Stimulated activated CD8-positive, alpha-beta memory T cell treated with anti-CD3 and anti-CD28 coated beads, Interleukin-4, amount 100 ng/mL, for 24 hours (primary cell): ENCODE results near the gene APOBEC3B.
"Not testable (repeated sequence)": the region's sequence is repeated elsewhere in the genome, so short reads cannot be mapped to it uniquely, and the experiment has no call there.

Experiments
- DNase-seq: peaks from one replicate; pipeline ENCODE4 v3.0.0-alpha.2; 2020; ENCODE audit warnings: low read depth

The APOBEC3B gene

DNA sequence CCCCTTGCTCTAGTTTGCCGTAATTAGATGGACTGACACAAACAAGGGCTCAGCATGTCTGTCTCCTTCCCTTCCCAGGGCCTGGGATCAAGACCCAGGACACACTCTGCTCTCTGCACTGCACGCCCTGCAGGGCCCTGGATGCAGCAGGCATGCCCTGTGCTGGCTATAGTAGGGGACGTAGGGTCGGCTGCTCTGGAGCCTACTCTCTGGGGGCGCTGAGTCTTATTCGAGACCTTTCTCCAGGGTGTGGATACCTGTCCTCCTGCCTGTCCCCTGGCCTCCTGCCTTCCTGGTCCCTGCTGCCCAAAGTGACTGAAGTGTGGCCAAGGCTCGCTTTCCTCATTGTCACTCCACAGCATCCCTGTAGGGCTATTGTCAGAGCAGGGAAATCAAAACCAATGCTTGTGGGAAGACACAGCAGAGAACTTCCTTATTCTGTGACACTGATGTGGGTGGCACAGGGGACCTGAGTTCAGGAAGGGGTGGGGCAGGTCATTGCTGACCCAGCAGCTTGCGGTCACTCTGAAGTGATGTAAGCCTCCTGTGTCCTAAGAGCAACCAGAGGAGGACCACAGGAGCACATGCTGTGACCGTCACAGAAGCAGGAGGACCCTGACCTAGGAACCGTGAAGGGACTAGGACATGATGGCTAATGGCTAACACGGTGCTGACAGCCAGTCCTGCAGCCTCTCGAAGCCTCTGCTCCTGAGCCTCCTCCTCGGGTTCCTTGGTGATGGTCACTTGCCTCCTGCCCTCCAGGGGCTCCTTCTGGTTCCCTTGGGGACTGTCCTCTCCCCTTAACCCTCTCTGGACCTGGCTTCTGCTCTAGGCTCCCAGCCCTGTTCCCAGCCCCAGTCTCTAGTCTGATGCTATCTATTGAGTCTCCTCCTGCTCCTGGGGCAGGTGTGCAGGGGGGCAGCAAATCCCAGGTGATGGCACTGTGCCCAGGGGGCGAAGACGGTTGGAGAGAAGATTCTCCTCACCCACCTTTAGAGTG, 14.4 kb upstream of the APOBEC3B start:
- no peak for DNase-seq

DNA sequence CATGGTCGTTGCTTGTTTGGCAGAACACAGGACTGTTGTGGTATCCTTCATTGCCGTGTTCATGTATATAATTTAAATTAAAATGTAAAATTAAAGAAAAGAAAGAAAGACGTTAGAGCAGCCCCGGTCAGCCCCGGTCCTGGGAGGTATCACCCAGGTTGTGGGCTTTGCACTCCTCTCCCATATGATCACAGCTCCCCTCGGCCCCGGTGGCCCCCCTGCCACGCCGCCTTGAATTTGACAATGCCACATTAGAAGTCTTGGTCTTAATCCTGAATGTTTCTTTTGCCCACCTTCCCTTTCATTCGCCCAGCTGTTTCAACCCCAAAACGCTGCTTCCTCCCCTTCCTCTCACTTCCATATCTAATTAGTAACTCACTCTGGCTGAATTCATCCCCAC, 13.3 kb upstream of the APOBEC3B start:
- DNase-seq: no peak

DNA sequence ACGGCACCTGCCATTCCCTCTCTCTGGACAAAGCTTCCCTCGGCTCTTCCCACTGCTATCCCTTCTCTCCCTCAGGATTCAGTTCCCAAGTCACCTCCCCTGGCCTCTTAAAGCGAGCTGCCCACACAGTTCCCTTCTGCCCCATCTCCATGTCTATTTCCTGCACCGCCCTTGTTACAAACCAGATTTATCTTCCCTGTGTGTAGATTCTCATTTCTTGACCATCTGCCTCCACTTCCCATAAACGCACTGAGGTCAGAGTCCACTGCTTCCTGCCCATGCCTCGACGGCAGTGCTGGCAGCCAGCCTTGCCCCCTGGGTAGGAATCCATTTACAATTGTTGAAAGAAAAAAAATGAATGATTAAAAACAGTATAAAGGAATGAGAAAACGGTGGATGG, 11.6 kb upstream of the APOBEC3B start:
- DNase-seq: no peak

DNA sequence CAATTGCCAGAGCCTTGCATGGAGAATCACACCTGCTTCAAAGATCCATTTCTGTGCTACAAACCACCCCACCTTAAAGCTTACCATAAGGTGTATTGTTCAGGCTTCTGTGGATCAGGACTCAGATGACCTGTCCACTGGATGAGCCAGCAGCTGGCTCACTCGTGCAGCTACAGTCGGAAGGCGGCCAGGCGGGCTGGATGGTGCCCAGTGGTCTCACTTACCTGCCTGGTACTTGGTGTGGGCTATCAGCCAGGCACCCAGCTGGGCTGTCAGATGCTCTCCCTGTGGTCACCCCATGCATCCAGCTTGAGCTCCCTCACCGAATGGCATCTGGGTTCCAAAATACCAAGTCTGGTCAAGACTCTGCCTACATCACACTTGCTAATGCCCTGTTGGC, 10.9 kb upstream of the APOBEC3B start:
- no peak for DNase-seq

DNA sequence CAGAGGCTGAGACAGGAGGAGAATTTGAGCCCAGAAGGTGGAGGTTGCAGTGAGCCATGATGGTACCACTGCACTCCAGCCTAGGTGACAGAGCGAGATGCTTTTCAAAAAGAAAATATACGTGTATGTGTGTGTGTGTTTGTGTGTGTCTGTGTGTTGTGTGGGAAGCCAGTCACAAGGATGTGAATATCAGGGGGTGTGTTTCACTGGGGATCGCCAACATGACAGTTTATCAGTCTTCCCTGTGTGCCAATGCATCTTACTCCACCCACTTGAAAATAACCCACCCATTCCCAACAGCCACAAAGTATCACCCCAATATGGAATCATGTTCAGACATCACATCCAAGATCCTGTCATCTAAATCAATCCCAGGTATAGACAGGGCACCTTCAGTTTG, 10.4 kb upstream of the APOBEC3B start:
- DNase-seq: no peak

DNA sequence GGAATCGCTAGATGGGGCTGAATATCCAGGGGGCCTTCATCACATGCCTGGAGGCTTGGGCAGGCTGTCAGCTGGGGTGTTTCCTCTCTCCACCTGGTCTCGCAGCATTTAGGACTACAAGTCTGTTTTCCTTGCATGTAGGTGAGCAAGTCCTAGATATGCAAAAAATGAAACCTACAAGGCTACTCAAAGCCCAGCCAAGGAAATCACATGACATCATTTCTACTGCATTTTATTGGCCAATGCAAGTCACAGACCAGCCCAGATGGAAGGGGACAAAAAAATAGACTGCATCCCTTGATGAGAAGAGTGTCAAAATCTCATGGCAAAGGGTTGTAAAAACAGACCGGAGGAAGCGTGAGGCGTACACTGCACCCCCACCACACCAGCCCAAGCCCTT, 9.6 kb upstream of the APOBEC3B start:
- no peak for DNase-seq

DNA sequence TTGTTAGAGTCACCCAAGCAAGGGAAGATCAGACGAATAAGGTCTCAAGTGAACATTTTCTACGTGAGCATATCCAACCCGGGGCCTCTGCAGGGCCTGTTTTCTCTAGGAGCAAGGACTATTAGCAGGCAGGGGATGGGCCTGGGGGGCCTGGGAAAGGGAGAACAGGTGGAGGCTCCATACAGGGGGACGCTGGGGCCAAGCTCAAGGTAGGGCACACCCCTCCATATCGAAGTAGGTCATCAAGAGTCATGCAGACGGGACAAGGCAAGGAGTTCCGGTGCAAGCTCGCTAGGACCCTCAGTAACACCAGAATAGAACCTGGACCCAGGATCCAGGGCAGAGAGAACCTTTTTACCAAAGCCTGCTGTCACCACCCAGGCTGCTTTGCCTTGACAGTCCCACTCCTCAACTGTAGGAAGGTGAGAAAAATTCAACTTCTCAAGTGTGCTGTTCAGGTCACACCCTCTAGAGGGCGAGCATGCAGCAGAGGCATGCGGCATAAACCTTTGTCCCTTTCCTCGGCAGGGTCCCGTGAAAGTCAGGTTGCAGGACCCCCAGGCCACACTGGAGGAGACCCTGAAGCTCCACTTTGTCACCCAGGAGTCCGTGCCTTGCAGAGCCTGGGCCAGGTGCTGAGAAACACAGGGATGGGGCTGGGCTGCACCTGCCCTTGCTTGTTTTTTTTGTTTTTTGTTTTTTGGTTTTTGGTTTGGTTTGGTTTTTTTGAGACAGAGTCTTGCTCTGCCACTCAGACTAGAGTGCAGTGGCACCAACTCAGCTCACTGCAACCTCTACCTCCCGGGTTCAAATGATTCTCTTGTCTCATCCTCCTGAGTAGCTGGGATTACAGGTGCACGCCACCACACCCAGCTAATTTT, 8.6 kb upstream of the APOBEC3B start:
- peak; percentile 40 for DNase-seq

DNA sequence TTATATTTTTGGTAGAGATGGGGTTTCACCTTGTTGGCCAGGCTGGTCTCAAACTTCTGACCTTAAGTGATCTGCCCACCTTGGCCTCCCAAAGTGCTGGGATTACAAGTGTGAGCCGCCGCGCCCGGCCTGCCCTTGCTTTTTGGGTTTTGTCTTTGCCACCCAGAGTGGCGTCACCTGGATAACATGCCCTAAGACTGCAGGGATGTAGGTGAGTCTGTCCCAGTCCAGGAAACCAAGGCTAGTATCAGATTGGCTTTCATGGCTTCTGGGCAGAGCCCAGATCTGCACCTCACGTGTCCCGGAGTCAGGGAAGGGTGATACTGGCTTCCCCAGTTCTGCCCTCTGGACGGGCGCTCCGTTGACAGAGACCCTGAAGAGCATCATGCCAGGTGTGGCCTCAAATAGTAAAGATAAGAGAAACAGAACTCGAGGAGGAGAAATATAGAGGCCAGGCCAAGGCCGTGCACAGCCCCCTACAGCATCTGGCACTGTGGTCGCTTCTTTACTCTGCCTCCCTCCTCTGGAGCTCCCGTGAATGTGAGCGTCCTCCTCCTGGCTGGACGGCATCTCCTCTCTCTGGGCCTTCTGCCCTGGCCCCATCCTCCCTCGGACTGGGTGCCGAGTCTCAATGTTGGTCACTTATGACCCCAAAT, 7.8 kb upstream of the APOBEC3B start:
- DNase-seq: no peak

DNA sequence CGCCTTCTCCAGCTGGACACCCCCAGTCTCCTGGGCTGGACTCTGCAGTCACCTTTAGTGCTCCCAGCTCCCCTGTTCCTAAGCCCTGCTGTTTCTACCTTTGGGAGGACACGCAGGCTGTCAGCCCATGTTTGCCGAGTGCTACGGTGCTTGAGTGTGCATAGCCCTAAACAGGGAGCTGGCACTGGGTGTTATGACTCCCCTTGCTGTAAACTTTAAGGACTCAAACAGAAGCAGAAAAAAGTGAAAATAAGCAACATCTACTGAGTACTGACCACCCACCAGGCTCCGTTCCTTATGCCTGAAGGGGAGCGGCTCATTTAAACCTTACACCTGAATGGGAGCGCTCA, 7.3 kb upstream of the APOBEC3B start:
- DNase-seq: no peak

DNA sequence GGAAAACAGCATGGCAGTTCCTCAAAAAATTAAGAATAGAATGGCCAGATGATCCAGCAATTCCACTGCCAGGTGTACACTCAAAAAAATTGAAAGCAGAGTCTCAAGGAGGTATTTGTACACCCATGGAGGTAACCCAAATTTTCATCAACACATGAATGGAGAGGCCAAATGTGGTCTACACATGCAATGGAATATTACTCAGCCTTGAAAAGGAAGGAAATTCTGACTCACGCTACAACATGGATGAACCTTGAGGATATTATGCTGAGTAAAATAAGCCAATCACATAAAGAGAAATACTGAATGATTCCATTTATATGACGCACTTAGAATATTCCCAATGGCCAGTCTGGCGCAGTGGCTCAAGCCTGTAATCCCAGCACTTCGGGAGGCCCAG, 4.9 kb upstream of the APOBEC3B start:
- not testable (repeated sequence) for DNase-seq

DNA sequence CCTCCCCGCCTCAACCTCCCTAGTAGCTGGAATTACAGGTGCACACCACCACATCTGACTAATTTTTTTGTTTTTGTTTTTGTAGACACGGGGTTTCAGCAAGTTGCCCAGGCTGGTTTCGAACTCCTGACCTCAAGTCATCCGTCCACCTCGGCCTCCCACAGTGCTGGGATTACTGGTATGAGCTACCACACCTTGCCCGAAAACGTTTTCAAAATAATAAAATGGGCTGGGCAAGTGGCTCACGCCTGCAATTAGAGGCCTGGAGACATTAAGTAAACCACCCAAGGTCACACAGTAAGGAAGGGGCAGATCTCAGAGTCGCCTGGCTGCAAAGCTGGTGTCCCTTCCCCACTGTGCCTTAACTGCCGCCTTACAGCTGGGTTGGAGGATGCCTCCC, 1.6 kb upstream of the APOBEC3B start:
- DNase-seq: not testable (repeated sequence)

DNA sequence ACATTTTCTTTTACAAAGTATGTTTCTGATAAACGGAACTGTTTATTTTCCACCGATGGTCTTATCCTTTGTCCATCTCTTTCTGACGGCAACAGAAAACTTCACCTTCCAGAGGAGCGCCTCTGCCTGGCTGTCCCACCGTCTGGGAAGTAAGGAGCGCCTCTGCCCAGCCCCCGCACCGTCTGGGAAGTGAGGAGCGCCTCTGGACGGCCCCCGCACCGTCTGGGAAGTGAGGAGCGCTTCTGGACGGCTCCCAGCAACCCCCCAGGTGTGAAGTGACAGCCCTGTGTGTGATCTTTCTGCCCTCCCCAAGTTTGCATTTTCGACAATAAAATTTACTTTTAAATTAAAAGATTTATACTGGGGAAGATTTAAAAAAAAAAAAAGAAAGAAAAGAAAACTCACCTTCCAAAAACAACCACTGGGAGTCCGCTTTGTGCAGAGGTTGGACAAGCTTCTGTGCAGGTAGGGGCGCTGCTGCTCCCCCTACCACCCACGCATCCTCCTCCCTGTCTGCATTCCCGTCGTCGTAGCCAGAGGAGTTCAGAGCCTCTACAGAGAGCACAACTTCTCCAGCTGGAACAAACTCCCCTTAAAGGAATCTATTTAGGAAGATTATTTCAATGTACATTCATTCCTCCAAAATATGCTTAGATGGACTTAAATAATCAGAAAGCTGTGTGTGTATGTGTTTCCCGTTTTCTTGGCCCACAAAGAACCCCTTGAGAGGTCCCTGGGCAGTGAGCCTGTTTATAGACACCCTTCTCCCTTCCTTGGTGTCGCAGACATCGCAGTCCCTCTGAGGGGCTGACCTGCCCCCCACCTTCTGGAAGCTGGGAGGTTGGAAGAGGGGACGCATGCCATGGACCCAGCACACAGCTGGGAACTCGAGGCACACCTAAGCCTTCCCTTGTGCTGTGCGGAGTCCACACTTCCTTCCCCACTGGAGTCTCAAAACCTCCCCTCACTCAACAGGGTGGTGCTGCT, 849 bp upstream of the APOBEC3B start:
- DNase-seq: no peak

DNA sequence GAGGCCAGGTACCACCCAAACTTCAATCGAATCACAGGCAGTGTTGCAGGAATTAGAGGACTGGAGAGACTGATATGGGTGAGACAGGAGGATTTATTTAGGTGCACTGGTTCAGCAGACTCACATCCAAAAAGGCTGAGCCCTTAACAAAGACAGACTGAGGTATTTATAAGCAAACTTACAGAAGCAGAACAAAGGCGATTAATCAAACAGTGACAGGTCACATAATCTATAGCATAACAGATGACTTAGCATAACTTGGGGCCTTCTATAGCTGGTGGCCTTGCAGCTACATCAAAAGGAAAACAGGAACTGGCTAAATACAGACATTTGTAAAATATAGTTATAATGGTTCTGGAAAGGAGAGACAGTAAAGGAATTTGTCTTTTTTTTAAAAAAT, 2.1 kb downstream of the APOBEC3B start:
- DNase-seq: no peak

DNA sequence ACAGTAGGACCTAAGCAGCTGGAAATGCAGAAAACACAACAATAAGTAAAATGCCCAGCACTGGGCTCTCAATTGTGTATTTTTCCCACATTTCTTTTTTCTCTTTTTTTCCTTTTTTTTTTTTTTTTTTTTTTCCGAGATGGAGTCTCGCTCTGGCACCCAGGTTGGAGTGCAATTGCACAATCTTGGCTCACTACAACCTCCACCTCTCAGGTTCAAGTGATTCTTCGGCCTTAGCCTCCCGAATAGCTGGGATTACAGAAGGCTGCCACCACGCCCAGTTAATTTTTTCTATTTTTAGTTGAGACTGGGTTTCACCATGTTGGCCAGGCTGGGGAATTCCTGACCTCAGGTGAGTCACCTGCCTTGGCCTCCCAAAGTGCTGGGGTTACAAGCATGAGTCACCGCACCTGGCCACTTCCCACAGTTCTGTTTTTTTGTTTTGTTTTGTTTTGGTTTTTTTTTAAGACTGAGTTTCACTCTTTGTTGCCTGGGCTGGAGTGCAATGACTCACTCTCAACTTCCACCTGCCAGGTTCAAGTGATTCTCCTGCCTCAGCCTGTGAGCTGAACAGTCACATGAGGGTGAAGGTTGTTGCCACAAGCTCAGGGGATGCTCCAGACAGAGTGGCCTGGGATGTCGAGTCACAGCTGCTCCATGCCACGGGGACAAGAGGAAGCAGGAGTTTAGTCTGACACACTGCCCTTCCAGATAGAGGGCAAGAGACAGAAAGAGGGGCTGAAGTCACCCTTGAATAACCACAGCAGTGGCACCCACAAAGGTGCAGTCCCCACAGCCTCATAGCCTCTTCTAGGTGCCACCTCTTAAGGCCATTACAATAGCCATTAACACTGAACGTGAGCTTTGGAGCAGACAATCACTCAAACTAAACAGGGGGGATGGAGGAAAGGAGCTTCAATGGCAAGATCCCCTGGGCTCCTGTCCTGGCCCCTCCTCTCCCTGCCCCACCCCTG, 2.9 kb downstream of the APOBEC3B start:
- DNase-seq: peak; percentile 66

DNA sequence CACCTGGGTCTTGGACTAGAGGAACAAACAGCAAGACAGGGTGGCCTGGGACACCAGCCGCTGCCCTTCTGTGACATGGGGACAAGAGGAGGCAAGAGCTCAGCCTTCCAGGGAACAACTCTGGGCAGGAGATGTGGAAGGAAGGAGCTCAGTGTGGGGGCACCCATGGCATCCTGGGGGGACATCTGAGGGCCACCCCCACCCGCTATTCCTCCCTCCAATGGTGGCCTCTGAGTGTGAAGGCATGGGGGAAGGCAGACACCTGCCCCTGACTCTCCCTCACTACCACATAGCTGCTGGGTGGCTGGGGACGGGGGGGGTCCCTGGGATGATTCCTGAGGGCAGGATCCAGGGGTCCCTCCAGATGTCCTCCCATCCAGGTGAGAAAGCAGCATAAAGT, 4.5 kb downstream of the APOBEC3B start:
- no peak for DNase-seq

DNA sequence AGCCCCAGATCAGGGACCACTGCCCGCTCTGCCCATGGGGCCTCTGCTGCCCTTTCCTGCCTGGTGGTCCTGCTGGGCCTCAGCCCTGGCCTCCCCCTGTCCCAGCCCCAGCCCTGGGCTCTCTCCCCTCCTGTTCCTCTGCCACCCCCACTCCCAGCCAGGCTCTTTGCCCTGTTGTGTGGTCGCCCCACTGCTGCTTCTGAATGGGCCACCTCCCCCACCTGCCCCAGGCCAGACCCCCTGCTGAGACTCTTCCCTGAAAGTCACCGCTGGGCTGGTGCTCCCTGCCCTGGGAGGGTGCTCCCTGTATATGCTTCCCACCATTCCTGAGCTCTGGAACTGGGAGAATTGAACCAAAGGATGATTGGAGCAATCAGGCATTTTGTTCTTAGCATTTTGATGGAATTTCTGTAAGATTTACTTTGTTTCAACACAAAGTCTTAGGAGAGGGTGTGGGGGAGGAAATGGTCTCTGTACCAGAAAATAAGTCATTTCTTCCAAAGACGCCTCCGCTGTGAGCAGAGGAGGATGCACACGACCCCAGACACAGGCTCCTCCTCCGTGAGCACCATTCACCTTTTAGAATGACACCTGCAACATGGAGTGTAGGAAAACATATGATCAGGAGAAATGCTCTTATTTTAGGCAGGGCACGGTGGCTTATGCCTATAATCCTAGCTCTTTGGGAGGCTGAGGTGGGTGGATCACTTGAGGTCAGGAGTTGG, 5.2 kb downstream of the APOBEC3B start:
- DNase-seq: no peak

DNA sequence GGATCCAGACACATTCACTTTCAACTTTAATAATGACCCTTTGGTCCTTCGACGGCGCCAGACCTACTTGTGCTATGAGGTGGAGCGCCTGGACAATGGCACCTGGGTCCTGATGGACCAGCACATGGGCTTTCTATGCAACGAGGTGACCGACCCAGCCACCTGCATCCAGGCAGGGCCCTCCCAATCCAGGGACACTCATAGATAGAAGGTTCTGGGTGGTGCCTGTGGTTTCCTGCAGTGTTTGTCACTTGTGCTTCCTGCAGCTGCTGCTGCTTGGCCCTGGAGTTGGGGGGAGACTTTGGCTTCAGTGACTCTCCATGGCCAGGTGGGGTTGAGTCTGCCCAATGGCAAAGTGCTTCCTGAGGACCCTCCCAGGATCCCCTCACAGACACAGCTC, 7.3 kb downstream of the APOBEC3B start:
- no peak for DNase-seq

DNA sequence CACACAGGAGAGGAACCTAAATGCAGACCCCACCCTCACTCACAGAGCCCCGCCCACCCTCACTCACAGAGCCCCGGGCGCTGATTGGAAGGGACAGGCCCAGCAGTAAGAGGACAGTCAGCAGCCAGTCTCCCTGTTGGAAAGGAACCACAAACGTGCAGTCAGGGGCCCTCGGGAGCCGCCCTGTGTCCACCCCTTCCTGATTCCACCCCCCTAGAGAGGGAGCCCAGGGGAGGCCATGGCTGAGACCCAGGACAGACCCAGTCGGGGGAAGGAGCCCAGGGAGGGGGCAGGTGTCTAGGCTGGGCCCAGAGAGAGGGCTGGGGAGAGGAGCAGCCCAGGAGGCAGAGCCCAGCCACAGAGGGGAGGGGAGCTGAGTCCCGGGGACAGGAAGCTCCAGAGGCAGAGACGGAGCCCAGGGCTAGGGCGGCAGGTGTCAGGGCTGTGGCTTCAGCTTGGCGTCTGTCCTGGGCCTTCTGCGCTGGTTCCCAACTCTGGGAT, 10.8 kb downstream of the APOBEC3B start:
- not testable (repeated sequence) for DNase-seq

DNA sequence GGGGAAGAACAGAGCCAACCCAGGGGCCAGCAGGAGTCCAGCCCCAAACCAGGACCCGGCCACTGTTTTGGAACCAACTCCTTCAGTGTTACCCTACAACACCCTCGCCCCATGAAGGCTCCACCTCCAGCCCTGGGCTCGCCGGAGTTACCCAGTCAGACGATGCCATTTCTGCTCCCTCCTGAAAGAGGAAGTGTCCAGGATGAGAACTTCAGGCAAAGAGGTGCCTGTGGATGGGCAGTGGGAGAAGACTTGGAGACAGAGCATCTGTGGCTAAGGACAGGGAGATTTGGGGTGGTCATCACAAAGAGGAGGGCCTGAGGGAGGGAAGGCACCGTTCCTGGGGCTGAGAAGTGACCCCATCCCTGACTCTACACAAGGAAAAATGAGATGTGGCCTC, 14.0 kb downstream of the APOBEC3B start:
- no peak for DNase-seq
